WTC11 (cell line): Measurements from ENCODE around the gene RAET1G. TPM values are rescaled to one million over a fixed set of nuclear protein-coding genes. Genes with fewer than 3 reads are reported as not detected.

Experiments used
- ATAC-seq: fragments of 200-7000 bp; cut with Tn5 transposase; 2 replicates; pipeline ENCODE4 v1.10.0; 2021; ENCODE audit warnings: mild to moderate bottlenecking, moderate library complexity
- CTCF ChIA-PET: fragments of 300-600 bp; sonication (Branson Sonifier 250); formaldehyde crosslinking; loops from one replicate; lab custom pipeline; 2021; ENCODE audit warnings: antibody characterized with exemption; lab: Charles Lee
- POLR2A ChIA-PET: fragments of 350-600 bp; sonication (Branson Sonifier 250); formaldehyde crosslinking; loops from one replicate; lab custom pipeline; 2021; ENCODE audit warnings: antibody characterized with exemption; lab: Charles Lee
- DNase-seq: peaks from one replicate; pipeline ENCODE4 v3.0.0; 2021; ENCODE audit warnings: low spot score
- H3K27ac Mint-ChIP-seq: 2 replicates; pipeline ENCODE4 v1.8.0; 2021; ENCODE audit warnings: mixed read lengths
- H3K27me3 Mint-ChIP-seq: 2 replicates; pipeline ENCODE4 v1.8.0; 2021; ENCODE audit warnings: low read depth, mild to moderate bottlenecking, moderate library complexity, mixed read lengths
- H3K36me3 Mint-ChIP-seq: 2 replicates; pipeline ENCODE4 v1.8.0; 2021; ENCODE audit warnings: mixed read lengths
- H3K4me1 Mint-ChIP-seq: 2 replicates; pipeline ENCODE4 v1.8.0; 2022; ENCODE audit warnings: mixed read lengths
- H3K4me3 Mint-ChIP-seq: 2 replicates; pipeline ENCODE4 v1.8.0; 2021; ENCODE audit warnings: mild to moderate bottlenecking, moderate library complexity, mixed read lengths
- H3K9me3 Mint-ChIP-seq: 2 replicates; pipeline ENCODE4 v1.8.0; 2021; ENCODE audit warnings: mixed read lengths
- ARID4B ChIP-seq: sonication (generic); formaldehyde crosslinking; IDR thresholded peaks from 2 replicates; pipeline ENCODE4 v1.8.0; 2023; ENCODE audit warnings: missing genetic modification reagents, mild to moderate bottlenecking, borderline replicate concordance
- ATF1 ChIP-seq: sonication (generic); formaldehyde crosslinking; IDR thresholded peaks from 2 replicates; pipeline ENCODE4 v1.8.1; 2023; ENCODE audit warnings: mild to moderate bottlenecking, moderate library complexity, missing genetic modification reagents
- CREB1 ChIP-seq: sonication (generic); formaldehyde crosslinking; IDR thresholded peaks from 2 replicates; pipeline ENCODE4 v1.8.0; 2023; ENCODE audit warnings: mild to moderate bottlenecking, missing genetic modification reagents
- E2F5 ChIP-seq: sonication (generic); formaldehyde crosslinking; IDR thresholded peaks from 2 replicates; pipeline ENCODE4 v1.8.1; 2022; ENCODE audit warnings: mild to moderate bottlenecking, moderate library complexity, missing genetic modification reagents
- ELF4 ChIP-seq: sonication (generic); formaldehyde crosslinking; IDR thresholded peaks from 2 replicates; pipeline ENCODE4 v1.8.1; 2022; ENCODE audit warnings: low read depth, mild to moderate bottlenecking, moderate library complexity, missing genetic modification reagents
- FOXJ3 ChIP-seq: sonication (generic); formaldehyde crosslinking; IDR thresholded peaks from 2 replicates; pipeline ENCODE4 v1.9.0; 2021; ENCODE audit warnings: missing genetic modification reagents, mild to moderate bottlenecking, borderline replicate concordance
- FOXP1 ChIP-seq: sonication (generic); formaldehyde crosslinking; IDR thresholded peaks from 2 replicates; pipeline ENCODE4 v1.8.0; 2022; ENCODE audit warnings: missing genetic modification reagents, mild to moderate bottlenecking, moderate library complexity, borderline replicate concordance
- NFYB ChIP-seq: sonication (generic); formaldehyde crosslinking; conservative IDR thresholded peaks from 2 replicates; pipeline ENCODE4 v1.8.0; 2022; ENCODE audit warnings: low read depth, missing genetic modification reagents
- RELA ChIP-seq: sonication (generic); formaldehyde crosslinking; IDR thresholded peaks from 2 replicates; pipeline ENCODE4 v1.8.1; 2022; ENCODE audit warnings: missing genetic modification reagents, mild to moderate bottlenecking, borderline replicate concordance
- SMAD3 ChIP-seq: sonication (generic); formaldehyde crosslinking; IDR thresholded peaks from 2 replicates; pipeline ENCODE4 v1.8.0; 2022; ENCODE audit warnings: missing genetic modification reagents, mild to moderate bottlenecking, borderline replicate concordance
- STAT6 ChIP-seq: sonication (generic); formaldehyde crosslinking; conservative IDR thresholded peaks from 2 replicates; pipeline ENCODE4 v1.8.1; 2023; ENCODE audit warnings: mild to moderate bottlenecking, low read depth, missing genetic modification reagents, moderate library complexity
- TCF7 ChIP-seq: sonication (generic); formaldehyde crosslinking; IDR thresholded peaks from 2 replicates; pipeline ENCODE4 v1.8.0; 2022; ENCODE audit warnings: mild to moderate bottlenecking, low read depth, missing genetic modification reagents, moderate library complexity
- ZNF121 ChIP-seq: sonication (generic); formaldehyde crosslinking; IDR thresholded peaks from 2 replicates; pipeline ENCODE4 v1.8.0; 2023; ENCODE audit warnings: missing genetic modification reagents
- ZNF219 ChIP-seq: sonication (generic); formaldehyde crosslinking; IDR thresholded peaks from 2 replicates; pipeline ENCODE4 v1.8.0; 2023; ENCODE audit warnings: missing genetic modification reagents, mild to moderate bottlenecking, borderline replicate concordance
- ZNF317 ChIP-seq: sonication (generic); formaldehyde crosslinking; IDR thresholded peaks from 2 replicates; pipeline ENCODE4 v1.8.1; 2023; ENCODE audit warnings: low read depth, mild to moderate bottlenecking, moderate library complexity, missing genetic modification reagents, borderline replicate concordance
- ZNF416 ChIP-seq: fragments of 250-450 bp; sonication (Bioruptor Pico); IDR thresholded peaks from 2 replicates; pipeline ENCODE4 v1.9.0; 2021; ENCODE audit warnings: mild to moderate bottlenecking, inconsistent platforms
- total RNA-seq: library from RNA; stranded (reverse); gene quantifications from 3 replicates; pipeline ENCODE4 v1.2.3, GENCODE V29; 2021
- TF ChIP-seq, protein P1 (sequence below): sonication (generic); formaldehyde crosslinking; conservative IDR thresholded peaks from 2 replicates; pipeline ENCODE4 v1.8.1; 2022; ENCODE audit warnings: mild to moderate bottlenecking, missing genetic modification reagents
- TF ChIP-seq, protein P2 (sequence below): sonication (generic); formaldehyde crosslinking; IDR thresholded peaks from 2 replicates; pipeline ENCODE4 v1.8.0; 2023; ENCODE audit warnings: mild to moderate bottlenecking, missing genetic modification reagents
- TF ChIP-seq, protein P3 (sequence below): fragments of 250-450 bp; sonication (Bioruptor Pico); IDR thresholded peaks from 2 replicates; pipeline ENCODE4 v2.1.2; 2022; ENCODE audit warnings: mild to moderate bottlenecking, moderate library complexity
- TF ChIP-seq, protein P4 (sequence below): fragments of 250-450 bp; sonication (Bioruptor Pico); IDR thresholded peaks from 2 replicates; pipeline ENCODE4 v1.9.0; 2021; ENCODE audit warnings: mild to moderate bottlenecking

The RAET1G gene
- total RNA-seq, 1 experiment from 2014 or later, result not detected

DNA sequence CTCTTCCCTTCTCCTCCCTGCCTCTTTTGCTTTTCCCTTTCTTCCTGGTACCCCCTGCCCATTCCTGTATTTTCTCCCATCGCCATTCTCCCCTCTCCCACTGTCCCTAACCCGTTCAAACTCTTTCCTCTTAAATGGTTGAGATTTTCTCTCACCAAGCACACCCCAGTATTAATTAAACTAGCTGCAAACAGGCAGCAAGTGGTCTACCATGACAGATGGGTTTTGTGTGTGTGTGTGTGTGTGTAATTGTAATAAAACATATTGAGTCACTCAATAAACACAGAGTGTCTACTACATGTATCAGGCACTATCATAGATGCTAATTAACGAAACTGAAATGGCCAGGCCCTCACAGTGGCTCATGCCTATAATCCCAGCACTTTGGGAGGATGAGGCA is 31.7 kb downstream of the RAET1G start:
- no peak for ATAC-seq
- Mint-ChIP-seq H3K4me3 (no peak overlapping the region), H3K36me3 (no peaks in the 10 kb centered on the region), H3K9me3 (no peaks in the 10 kb centered on the region), H3K27ac (no peak overlapping the region), H3K27me3 (peaks cover 14% of the 10 kb centered on the region), H3K4me1 (peaks cover 14% of the 10 kb centered on the region)
- ChIA-PET CTCF (no interaction called here), POLR2A (no interaction called here)
- TF ChIP-seq SMAD3 (CRISPR knock-in tag) (no peak), ZNF317 (CRISPR knock-in tag) (no peak), STAT6 (CRISPR knock-in tag) (no peak), NFYB (CRISPR knock-in tag) (no peak), ZNF416 (no peak), ZNF219 (CRISPR knock-in tag) (no peak)
- TF ChIP-seq, protein P1, sequence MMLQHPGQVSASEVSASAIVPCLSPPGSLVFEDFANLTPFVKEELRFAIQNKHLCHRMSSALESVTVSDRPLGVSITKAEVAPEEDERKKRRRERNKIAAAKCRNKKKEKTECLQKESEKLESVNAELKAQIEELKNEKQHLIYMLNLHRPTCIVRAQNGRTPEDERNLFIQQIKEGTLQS (CRISPR knock-in tag), result no peak
- TF ChIP-seq, protein P2, sequence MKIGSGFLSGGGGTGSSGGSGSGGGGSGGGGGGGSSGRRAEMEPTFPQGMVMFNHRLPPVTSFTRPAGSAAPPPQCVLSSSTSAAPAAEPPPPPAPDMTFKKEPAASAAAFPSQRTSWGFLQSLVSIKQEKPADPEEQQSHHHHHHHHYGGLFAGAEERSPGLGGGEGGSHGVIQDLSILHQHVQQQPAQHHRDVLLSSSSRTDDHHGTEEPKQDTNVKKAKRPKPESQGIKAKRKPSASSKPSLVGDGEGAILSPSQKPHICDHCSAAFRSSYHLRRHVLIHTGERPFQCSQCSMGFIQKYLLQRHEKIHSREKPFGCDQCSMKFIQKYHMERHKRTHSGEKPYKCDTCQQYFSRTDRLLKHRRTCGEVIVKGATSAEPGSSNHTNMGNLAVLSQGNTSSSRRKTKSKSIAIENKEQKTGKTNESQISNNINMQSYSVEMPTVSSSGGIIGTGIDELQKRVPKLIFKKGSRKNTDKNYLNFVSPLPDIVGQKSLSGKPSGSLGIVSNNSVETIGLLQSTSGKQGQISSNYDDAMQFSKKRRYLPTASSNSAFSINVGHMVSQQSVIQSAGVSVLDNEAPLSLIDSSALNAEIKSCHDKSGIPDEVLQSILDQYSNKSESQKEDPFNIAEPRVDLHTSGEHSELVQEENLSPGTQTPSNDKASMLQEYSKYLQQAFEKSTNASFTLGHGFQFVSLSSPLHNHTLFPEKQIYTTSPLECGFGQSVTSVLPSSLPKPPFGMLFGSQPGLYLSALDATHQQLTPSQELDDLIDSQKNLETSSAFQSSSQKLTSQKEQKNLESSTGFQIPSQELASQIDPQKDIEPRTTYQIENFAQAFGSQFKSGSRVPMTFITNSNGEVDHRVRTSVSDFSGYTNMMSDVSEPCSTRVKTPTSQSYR (CRISPR knock-in tag), result no peak
- TF ChIP-seq, protein P3, sequence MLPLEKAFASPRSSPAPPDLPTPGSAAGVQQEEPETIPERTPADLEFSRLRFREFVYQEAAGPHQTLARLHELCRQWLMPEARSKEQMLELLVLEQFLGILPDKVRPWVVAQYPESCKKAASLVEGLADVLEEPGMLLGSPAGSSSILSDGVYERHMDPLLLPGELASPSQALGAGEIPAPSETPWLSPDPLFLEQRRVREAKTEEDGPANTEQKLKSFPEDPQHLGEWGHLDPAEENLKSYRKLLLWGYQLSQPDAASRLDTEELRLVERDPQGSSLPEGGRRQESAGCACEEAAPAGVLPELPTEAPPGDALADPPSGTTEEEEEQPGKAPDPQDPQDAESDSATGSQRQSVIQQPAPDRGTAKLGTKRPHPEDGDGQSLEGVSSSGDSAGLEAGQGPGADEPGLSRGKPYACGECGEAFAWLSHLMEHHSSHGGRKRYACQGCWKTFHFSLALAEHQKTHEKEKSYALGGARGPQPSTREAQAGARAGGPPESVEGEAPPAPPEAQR (CRISPR knock-in tag), result no peak
- DNase-seq, result no peak

- no peak for DNase-seq
- H3K4me3 Mint-ChIP-seq, result no peak overlapping the region
- ATAC-seq, result no peak
- H3K36me3 Mint-ChIP-seq, result no peaks in the 10 kb centered on the region
- TF ChIP-seq ZNF121 (CRISPR knock-in tag) (no peak), CREB1 (CRISPR knock-in tag) (no peak)
- H3K4me1 Mint-ChIP-seq, result peaks cover 10% of the 10 kb centered on the region
- peaks cover 14% of the 10 kb centered on the region for H3K27me3 Mint-ChIP-seq
- no peak overlapping the region for H3K27ac Mint-ChIP-seq
- H3K9me3 Mint-ChIP-seq, result no peaks in the 10 kb centered on the region
- POLR2A ChIA-PET, result no interaction called here
- CTCF ChIA-PET, result no interaction called here
Observed at GRCh38 chr6:149890629-149891045, 32.3 kb downstream of the RAET1G start.

GRCh38 chr6:149889326-149889725 is 33.6 kb downstream of the RAET1G start:
- DNase-seq, result no peak
- Mint-ChIP-seq H3K27ac (no peak overlapping the region), H3K4me1 (0 out of 2 replicates have a peak, but pooled peaks cover 3% of the 10 kb centered on the region), H3K27me3 (peaks cover 23% of the 10 kb centered on the region), H3K36me3 (no peaks in the 10 kb centered on the region), H3K9me3 (no peaks in the 10 kb centered on the region), H3K4me3 (no peak overlapping the region)
- ChIA-PET POLR2A (no interaction called here), CTCF (no interaction called here)
- no peak for ATAC-seq
- no peak for TF ChIP-seq ELF4
- TF ChIP-seq E2F5 (CRISPR knock-in tag), result no peak
- no peak for TF ChIP-seq ATF1
- TF ChIP-seq, protein P4, sequence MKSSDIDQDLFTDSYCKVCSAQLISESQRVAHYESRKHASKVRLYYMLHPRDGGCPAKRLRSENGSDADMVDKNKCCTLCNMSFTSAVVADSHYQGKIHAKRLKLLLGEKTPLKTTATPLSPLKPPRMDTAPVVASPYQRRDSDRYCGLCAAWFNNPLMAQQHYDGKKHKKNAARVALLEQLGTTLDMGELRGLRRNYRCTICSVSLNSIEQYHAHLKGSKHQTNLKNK (CRISPR knock-in tag), result no peak
- TF ChIP-seq TCF7 (CRISPR knock-in tag), result no peak
- TF ChIP-seq RELA, result no peak
- no peak for TF ChIP-seq FOXP1
- no peak for TF ChIP-seq FOXJ3 (CRISPR knock-in tag)
- no peak for TF ChIP-seq ARID4B (CRISPR knock-in tag)
